ENCODE results near the gene RPUSD4.

Gene RPUSD4

GRCh38 chr11:126158054-126158791, 53.2 kb downstream of the RPUSD4 start:
- no peak for DNase-seq (ENCODE audit: low read depth in 4 of 4, low spot score in 1 of 4)

DNA sequence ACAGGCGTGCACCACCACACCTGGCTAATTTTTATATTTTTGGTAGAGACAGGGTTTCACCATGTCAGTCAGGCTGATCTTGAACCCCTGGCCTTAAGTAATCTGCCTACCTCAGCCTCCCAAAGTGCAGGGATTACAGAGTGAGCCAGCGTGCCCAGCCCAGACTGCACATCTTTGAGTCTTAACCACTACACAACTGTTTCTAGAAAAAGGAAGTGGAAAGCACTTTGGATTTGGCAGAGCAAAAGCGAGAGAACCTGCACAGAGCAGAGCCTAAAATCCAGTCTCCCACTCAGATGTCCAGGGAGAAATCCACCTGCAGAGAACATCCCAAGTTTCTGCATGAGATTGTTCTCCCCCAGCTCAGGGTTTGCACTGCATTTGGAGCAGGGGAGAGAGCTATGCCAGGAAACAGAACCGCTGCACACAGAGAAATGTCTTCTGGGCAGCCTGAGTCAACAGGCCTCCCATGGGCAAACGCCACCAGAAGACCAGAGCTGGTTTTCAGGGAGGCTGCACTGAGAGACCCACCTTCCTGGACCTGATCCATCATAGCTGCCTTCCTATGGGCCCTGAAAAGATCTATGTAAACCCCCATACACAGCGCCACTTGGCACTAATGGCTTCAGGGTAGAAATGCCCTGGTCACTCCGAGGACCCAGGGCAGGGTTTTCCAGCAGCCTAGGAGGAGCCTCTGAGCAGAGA, 54.0 kb downstream of the RPUSD4 start:
- DNase-seq (ENCODE audit: low read depth in 4 of 4, low spot score in 1 of 4) = no peak

GRCh38 chr11:126156814-126157213, 54.6 kb downstream of the RPUSD4 start:
- no peak for DNase-seq (ENCODE audit: low read depth in 4 of 4, low spot score in 1 of 4)

DNA sequence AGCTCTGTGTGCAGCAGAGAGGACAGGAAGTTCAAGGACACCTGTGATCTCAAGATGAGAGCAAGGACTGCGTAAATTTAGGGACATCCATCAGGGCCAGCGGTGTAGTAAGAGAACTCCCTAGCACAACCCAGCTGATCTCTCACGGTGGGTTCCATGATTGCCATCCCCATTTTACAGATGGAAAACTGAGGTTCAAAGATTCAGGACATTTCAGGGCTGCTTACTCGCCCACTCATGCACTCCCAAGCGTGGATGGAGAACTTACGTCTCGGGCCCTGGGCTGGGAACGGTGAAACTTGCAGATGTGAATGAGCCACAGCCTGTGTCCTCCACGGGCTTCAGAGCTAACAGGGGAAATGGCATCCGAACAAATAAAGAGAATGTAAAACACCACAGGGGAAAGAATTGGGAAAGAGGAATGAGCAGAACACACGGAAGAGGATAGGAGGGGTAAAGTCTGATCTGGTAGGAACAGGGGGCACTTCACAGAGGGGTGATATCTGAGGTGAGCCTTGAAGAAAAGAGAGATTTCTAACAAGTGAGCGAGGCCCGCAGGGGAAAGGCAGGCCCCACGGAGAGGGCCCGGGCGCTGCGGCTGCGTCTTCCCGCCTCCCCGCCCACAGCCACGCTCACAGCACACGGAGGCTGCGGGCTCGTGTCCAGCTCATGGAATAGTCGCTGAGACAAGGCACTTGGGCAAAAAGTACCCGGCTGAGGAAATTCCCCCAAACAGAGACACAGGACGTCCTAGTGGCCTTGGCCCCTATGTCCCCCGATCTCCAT, 55.9 kb downstream of the RPUSD4 start:
- DNase-seq (ENCODE audit: low read depth in 4 of 4, low spot score in 1 of 4) = no peak

DNA sequence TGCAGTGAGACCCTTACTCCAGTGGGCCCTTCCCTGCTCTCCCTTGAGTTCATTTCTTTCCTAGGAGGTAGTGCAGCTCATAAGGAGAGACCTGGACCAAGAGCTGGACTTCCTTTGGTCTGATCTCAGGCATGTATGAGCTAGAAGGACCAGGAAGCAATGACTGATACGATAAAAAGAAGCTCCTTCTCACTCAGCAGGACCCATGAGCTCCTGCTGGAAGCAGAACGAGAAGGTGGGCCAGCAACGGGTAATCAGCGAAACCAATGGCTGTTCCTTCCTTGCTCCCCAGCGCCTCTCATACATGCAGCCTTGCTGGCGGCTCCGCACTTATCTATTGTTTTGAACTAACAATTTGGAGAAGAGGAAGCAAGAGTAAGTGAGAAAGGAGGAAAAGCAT, 56.8 kb downstream of the RPUSD4 start:
- no peak for DNase-seq (ENCODE audit: low read depth in 4 of 4, low spot score in 1 of 4)

DNA sequence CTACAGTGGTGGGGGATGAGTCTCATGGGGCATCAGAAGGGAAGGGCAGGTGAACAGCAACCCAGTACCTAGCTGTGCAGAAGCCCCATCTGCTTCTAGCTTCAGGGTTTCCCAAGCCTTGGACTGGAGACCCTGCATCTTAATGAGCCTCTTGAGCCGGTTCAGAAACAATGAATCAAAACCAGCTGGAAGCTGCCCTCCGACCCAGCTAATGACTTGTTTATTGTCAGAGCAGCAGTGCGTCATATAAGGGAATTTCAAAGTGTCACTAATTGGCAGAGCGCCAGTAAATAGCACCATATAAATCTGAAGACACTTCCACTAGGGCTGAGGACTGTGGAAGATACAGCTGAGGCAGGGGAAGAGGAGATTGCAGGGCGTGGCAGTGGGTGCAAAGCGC, 57.5 kb downstream of the RPUSD4 start:
- DNase-seq (ENCODE audit: low read depth in 4 of 4, low spot score in 1 of 4) = no peak

DNA sequence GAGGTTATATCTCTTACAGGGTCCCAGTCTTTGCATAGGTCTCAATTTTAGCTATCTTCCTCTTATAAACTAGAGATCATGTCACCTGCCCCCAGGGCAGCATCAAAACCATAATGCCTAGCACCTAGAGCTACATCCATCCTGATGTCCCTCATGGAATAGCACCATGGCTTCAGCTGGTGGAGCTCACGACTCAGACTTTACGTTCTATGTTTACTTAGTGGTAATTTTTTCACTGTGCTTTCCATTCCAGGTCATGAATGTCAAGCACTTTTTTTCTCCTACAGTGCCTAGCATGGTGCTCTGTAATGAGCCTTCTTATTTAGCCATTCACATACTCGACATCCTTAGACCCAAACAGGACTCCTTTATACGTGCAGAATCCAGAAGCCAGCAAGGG, 58.4 kb downstream of the RPUSD4 start:
- DNase-seq (ENCODE audit: low read depth in 4 of 4, low spot score in 1 of 4) = no peak

DNA sequence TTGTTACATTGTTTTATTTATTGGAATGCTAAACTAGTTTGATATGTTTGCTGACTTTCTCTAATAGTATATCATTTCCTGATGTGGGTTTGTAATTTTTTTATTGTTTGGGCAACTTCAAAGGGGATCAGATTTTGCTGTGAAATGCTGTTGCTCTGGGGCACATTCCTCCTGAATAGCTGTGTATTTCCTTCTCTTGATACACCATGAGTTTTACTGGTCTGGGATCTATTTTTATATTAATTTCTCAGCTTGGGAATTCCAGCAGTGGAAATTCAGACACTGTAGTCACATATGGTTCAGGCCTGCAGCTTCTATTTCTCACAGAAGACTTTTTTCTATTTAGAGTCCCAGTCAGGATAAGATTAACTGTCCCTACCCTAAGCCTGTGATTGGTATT, 58.9 kb downstream of the RPUSD4 start:
- no peak for DNase-seq (ENCODE audit: low read depth in 4 of 4, low spot score in 1 of 4)

- DNase-seq (ENCODE audit: low read depth in 4 of 4, low spot score in 1 of 4) = no peak
Measured at GRCh38 chr11:126152152-126152551, 59.3 kb downstream of the RPUSD4 start.
